ENCODE data around the gene ANGPTL2. TPM values are rescaled to one million over a fixed set of nuclear protein-coding genes. Genes with fewer than 3 reads are reported as not detected.

Gene ANGPTL2
- total and polyA plus RNA-seq, 2 of the 4 experiments (the other 2 are of a cell fraction), result 9.5 to 25.1 TPM

DNA sequence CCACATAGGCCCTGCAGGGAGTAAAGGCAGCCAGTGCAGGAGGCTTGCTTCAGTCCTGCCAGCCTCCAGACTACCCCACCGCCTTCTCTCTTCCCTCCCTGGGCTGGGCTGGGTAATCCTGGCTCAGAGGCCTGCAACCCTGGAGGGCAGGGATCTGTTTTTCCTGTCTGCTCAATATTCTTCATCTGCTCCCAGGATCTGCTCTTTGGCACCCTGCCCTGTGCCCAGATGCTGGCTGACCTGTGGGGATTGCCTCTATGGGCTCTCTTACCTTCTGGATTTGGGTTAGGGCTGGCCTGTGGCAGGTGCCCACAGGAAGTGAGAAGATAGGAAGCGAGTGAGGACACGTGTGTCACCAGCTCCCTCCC is 7.3 kb upstream of the ANGPTL2 start:
- H3K14ac ChIP-seq (replicated peaks; ENCODE audit: low read depth, low read length), result 0 out of 2 replicates have a peak overlapping the region, but pooled peaks have one; percentile 32
- no TSS peak for BruUV-seq (replicated peaks)
- dilution Hi-C loops (cut with HindIII; ENCODE audit: low sequenced_read_pairs, unreplicated experiment), result no loop called here
- H2AK5ac ChIP-seq (ENCODE audit: low read depth, low read length), result peak overlapping the region; percentile 87
- peak overlapping the region; percentile 23; the same call in 1 of the 3 replicates for H2BK15ac ChIP-seq (ENCODE audit: low read depth, low read length)
- in situ Hi-C loops (cut with MboI; ENCODE audit: low sequenced_read_pairs), result no loop called here
- intact Hi-C loops (cut with micrococcal nuclease), result no loop called here
- ATAC-seq (ENCODE audit: low read depth) (no peak), DNase-seq (no peak)
- 0 out of 2 replicates have a peak overlapping the region, but pooled peaks have one; percentile 5 for H2BK20ac ChIP-seq (ENCODE audit: low read depth, low read length)
- no peak overlapping the region for H3K9ac ChIP-seq (ENCODE audit: low read depth, low read length)
- H3K9me1 ChIP-seq (ENCODE audit: insufficient read depth, low read length), result peaks cover 29% of the 10 kb centered on the region
- no peaks in the 10 kb centered on the region for H3K36me3 ChIP-seq (ENCODE audit: control insufficient read depth, insufficient read depth, low read length)
- H3K4me1 ChIP-seq (ENCODE audit: control insufficient read depth, insufficient read depth, low read length), result peaks cover 43% of the 10 kb centered on the region
- H3K27me3 ChIP-seq (ENCODE audit: control insufficient read depth, insufficient read depth, low read length), result no peaks in the 10 kb centered on the region
- no peak overlapping the region for H3K18ac ChIP-seq (ENCODE audit: low read depth, low read length)
- TF ChIP-seq CEBPB (IDR thresholded peaks at IDR 0.05; ENCODE audit: low read depth, low read length) (no peak), ELK1 (IDR thresholded peaks at IDR 0.05; ENCODE audit: borderline replicate concordance, low read depth, low read length) (no peak), POLR2A (IDR thresholded peaks at IDR 0.05; ENCODE audit: low read depth, low read length) (no peak), BHLHE40 (IDR thresholded peaks at IDR 0.05; ENCODE audit: low read depth, low read length) (no peak), RCOR1 (IDR thresholded peaks at IDR 0.05; ENCODE audit: insufficient replicate concordance, low read length) (no peak), MAFK (IDR thresholded peaks at IDR 0.05; ENCODE audit: low read depth, low read length) (no peak)
- ChIA-PET POLR2A (ENCODE audit: unreplicated experiment) (no interaction called here), CTCF (interaction anchor here (1.0 to 1.3 kb wide), 2 partner anchors 164 to 189 kb away, joined by 3 to 4 read pairs; no protein-coding TSS in a partner anchor)
- peak overlapping the region; percentile 6 for H2BK5ac ChIP-seq (ENCODE audit: low read depth, low read length, poor library complexity, severe bottlenecking)
- no peak overlapping the region for H3K27ac ChIP-seq (ENCODE audit: insufficient read depth, low read length)
- peak overlapping the region; percentile 5 for H2AFZ ChIP-seq (replicated peaks; ENCODE audit: low read length, poor library complexity)
- peaks cover 3% of the 10 kb centered on the region; the same call in 1 of the 2 replicates for H4K20me1 ChIP-seq (ENCODE audit: insufficient read depth, low read length)
- WGBS, 2 experiments (ENCODE audit: extremely low coverage in 2 of 2, insufficient read length in 1 of 2), result no CpG with 5 or more reads among the region's 3 CpGs
- no peak overlapping the region for H4K5ac ChIP-seq (ENCODE audit: low read depth, low read length)
- H3K56ac ChIP-seq (ENCODE audit: extremely low read depth, insufficient read depth, low read length), result no peak overlapping the region
- no peak overlapping the region for H2AK9ac ChIP-seq (replicated peaks; ENCODE audit: low read depth, low read length, poor library complexity)
- peak overlapping the region; percentile 38 for H2BK120ac ChIP-seq (ENCODE audit: low read depth, low read length)
- 0 out of 4 replicates have a peak overlapping the region, but pooled peaks of 1 of the 2 experiments have one; percentile 4 for H4K8ac ChIP-seq (ENCODE audit: low read depth in 2 of 2, low read length in 2 of 2)
- H4K91ac ChIP-seq (ENCODE audit: insufficient read depth, low read depth, low read length), result peak overlapping the region; percentile 40
- no peak overlapping the region for H3K4me3 ChIP-seq (ENCODE audit: insufficient read depth, low read depth, low read length)
- no peaks in the 10 kb centered on the region for H3K9me3 ChIP-seq (ENCODE audit: control insufficient read depth, insufficient read depth, low read length)
- H3K4me2 ChIP-seq (ENCODE audit: low read depth, low read length), result no peak overlapping the region
- no peak overlapping the region for H3K23ac ChIP-seq (ENCODE audit: low read depth, low read length)
- peaks cover 0 to 7% of the 10 kb centered on the region in 2 experiments; a peak in 2 of 4 replicates for H3K79me1 ChIP-seq (ENCODE audit: low read depth in 1 of 2, low read length in 2 of 2)
- peak overlapping the region; percentile 52 for H3K4ac ChIP-seq (ENCODE audit: low read depth, low read length)
